ENCODE results near the gene CDADC1.

GRCh38 chr13:49238621-49239020, 9.1 kb upstream of the CDADC1 start:
- TF ChIP-seq POLR2A (IDR thresholded peaks at IDR 0.05): no peak
- TF ChIP-seq, protein P1, sequence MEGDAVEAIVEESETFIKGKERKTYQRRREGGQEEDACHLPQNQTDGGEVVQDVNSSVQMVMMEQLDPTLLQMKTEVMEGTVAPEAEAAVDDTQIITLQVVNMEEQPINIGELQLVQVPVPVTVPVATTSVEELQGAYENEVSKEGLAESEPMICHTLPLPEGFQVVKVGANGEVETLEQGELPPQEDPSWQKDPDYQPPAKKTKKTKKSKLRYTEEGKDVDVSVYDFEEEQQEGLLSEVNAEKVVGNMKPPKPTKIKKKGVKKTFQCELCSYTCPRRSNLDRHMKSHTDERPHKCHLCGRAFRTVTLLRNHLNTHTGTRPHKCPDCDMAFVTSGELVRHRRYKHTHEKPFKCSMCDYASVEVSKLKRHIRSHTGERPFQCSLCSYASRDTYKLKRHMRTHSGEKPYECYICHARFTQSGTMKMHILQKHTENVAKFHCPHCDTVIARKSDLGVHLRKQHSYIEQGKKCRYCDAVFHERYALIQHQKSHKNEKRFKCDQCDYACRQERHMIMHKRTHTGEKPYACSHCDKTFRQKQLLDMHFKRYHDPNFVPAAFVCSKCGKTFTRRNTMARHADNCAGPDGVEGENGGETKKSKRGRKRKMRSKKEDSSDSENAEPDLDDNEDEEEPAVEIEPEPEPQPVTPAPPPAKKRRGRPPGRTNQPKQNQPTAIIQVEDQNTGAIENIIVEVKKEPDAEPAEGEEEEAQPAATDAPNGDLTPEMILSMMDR (IDR thresholded peaks at IDR 0.05): no peak

Data from tibial nerve (tissue), 3 donors.